Brain microvascular endothelial cell (primary cell): Measurements from ENCODE around the gene EPHA6.

Source experiments
- DNase-seq: peaks from one replicate; pipeline ENCODE4 v3.0.0-alpha.2; 2020
- H3K27ac ChIP-seq: fragments of 250-450 bp; sonication (Bioruptor Pico); 2 replicates; pipeline ENCODE4 v1.5.1; 2020; ENCODE audit warnings: mild to moderate bottlenecking, moderate library complexity
- H3K27me3 ChIP-seq: fragments of 250-450 bp; sonication (Bioruptor Pico); replicated peaks from 2 replicates; pipeline ENCODE4 v1.5.1; 2020; ENCODE audit warnings: mild to moderate bottlenecking
- H3K36me3 ChIP-seq: fragments of 250-450 bp; sonication (Bioruptor Pico); replicated peaks from 2 replicates; pipeline ENCODE4 v1.5.1; 2020; ENCODE audit warnings: mild to moderate bottlenecking
- H3K4me3 ChIP-seq: 2 replicates; pipeline ENCODE4 v1.5.1; 2011; ENCODE audit warnings: low read depth, mild to moderate bottlenecking, control low read depth, low read length, moderate library complexity
- in situ Hi-C: cut with HindIII; loops from 2 replicates; pipeline ENCODE4 v1.10.0; 2017; ENCODE audit warnings: low sequenced_read_pairs, low pct_ligation_motif_present
- TF ChIP-seq, protein P1 (sequence below): IDR thresholded peaks from 2 replicates; pipeline ENCODE4 v1.5.1; 2011; ENCODE audit warnings: low read depth, mild to moderate bottlenecking, moderate library complexity, low read length, control low read depth, inconsistent platforms; ENCODE audit errors: missing control alignments

The EPHA6 gene

DNA sequence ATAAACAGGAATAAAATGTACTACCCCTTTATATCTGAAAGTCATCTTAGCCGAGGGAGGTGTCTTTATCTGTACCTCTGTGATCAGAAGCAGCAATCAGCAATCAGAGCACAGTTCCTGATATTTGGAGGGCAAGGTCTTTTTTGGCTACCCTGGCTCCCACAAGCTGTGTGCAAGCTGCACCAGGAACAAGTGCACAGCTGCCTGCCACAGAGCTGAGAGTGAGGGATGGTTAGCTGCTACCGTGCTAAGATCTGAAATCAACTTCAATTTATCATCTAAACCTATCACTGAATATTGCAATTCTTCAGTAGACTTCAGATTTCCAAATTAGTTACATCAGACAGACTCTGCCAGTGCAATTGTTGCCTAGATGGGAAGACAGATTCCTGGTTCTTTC is 545.6 kb downstream of the EPHA6 start:
- in situ Hi-C loops: no loop called here
- Histone ChIP-seq H3K27ac (no peak overlapping the region), H3K4me3 (no peak overlapping the region), H3K36me3 (no peaks in the 10 kb centered on the region), H3K27me3 (no peaks in the 10 kb centered on the region)
- no peak for DNase-seq
- TF ChIP-seq, protein P1, sequence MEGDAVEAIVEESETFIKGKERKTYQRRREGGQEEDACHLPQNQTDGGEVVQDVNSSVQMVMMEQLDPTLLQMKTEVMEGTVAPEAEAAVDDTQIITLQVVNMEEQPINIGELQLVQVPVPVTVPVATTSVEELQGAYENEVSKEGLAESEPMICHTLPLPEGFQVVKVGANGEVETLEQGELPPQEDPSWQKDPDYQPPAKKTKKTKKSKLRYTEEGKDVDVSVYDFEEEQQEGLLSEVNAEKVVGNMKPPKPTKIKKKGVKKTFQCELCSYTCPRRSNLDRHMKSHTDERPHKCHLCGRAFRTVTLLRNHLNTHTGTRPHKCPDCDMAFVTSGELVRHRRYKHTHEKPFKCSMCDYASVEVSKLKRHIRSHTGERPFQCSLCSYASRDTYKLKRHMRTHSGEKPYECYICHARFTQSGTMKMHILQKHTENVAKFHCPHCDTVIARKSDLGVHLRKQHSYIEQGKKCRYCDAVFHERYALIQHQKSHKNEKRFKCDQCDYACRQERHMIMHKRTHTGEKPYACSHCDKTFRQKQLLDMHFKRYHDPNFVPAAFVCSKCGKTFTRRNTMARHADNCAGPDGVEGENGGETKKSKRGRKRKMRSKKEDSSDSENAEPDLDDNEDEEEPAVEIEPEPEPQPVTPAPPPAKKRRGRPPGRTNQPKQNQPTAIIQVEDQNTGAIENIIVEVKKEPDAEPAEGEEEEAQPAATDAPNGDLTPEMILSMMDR: no peak

DNA sequence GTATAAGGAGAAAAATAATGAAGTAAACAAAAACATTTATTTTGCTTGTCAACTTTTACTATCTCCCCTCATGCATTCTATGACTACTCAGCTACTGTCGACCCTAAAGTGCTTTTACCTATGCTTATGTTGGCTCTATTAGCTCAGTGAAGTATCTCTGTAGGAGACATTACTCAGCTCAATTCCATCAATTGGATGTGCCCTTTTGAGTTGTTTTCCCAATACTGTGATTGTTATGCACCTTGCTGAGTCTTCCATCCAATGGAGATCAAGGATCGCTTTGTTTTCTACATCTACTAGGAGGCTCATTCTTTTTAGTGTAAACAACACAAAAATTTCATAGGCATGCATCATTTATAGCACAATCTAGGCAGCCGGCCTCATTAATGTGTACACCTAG is 546.4 kb downstream of the EPHA6 start:
- TF ChIP-seq, protein P1: no peak
- Histone ChIP-seq H3K27me3 (no peaks in the 10 kb centered on the region), H3K27ac (no peak overlapping the region), H3K4me3 (no peak overlapping the region), H3K36me3 (no peaks in the 10 kb centered on the region)
- DNase-seq: no peak
- in situ Hi-C loops: no loop called here

- no peaks in the 10 kb centered on the region for H3K36me3 ChIP-seq
- no peak overlapping the region for H3K4me3 ChIP-seq
- in situ Hi-C loops: no loop called here
- H3K27ac ChIP-seq: no peak overlapping the region
- DNase-seq: no peak
- TF ChIP-seq, protein P1: no peak
- H3K27me3 ChIP-seq: no peaks in the 10 kb centered on the region
Measured at GRCh38 chr3:97384583-97384982, 570.2 kb downstream of the EPHA6 start.

- Histone ChIP-seq H3K4me3 (no peak overlapping the region), H3K36me3 (no peaks in the 10 kb centered on the region), H3K27me3 (no peaks in the 10 kb centered on the region), H3K27ac (no peak overlapping the region)
- DNase-seq: no peak
- in situ Hi-C loops: no loop called here
- TF ChIP-seq, protein P1: no peak
Measured at GRCh38 chr3:97388774-97389173, 574.4 kb downstream of the EPHA6 start.

- Histone ChIP-seq H3K27me3 (no peaks in the 10 kb centered on the region), H3K36me3 (no peaks in the 10 kb centered on the region), H3K27ac (no peak overlapping the region), H3K4me3 (no peak overlapping the region)
- TF ChIP-seq, protein P1: no peak
- DNase-seq: no peak
- in situ Hi-C loops: no loop called here
Measured at GRCh38 chr3:97389936-97390335, 575.5 kb downstream of the EPHA6 start.

- H3K36me3 ChIP-seq: no peaks in the 10 kb centered on the region
- DNase-seq: no peak
- H3K27ac ChIP-seq: no peak overlapping the region
- TF ChIP-seq, protein P1: no peak
- no peak overlapping the region for H3K4me3 ChIP-seq
- in situ Hi-C loops: no loop called here
- H3K27me3 ChIP-seq: no peaks in the 10 kb centered on the region
Measured at GRCh38 chr3:97391167-97391566, 576.8 kb downstream of the EPHA6 start.
